ENCODE data around the gene ZNF107. TPM values are rescaled to one million over a fixed set of nuclear protein-coding genes. Genes with fewer than 3 reads are reported as not detected.

Gene ZNF107
- total RNA-seq, 1 experiment from 2014 or later = 24.7 TPM

GRCh38 chr7:64634406-64635062 is 31.4 kb upstream of the ZNF107 start:
- no peak overlapping the region for H3K9ac ChIP-seq (ENCODE audit: extremely low read depth, insufficient read length, low read length)
- H4K8ac ChIP-seq (replicated peaks; ENCODE audit: insufficient read length, low read depth, low read length) = no peak overlapping the region
- H3K27ac Mint-ChIP-seq = no peak overlapping the region
- H2BK12ac ChIP-seq (ENCODE audit: insufficient read length, low read depth, low read length) = no peak overlapping the region
- no peaks in the 10 kb centered on the region for H3K79me2 ChIP-seq (ENCODE audit: insufficient read depth, low read length)
- no peak overlapping the region for H3K56ac ChIP-seq (ENCODE audit: insufficient read length, low read depth, low read length)
- no peak overlapping the region for H2AK5ac ChIP-seq (ENCODE audit: insufficient read length, low read length)
- H4K91ac ChIP-seq (ENCODE audit: insufficient read length, low read depth, low read length) = no peak overlapping the region
- H3K18ac ChIP-seq (ENCODE audit: insufficient read length, low read depth, low read length) = no peak overlapping the region
- H3K36me3 Mint-ChIP-seq (ENCODE audit: insufficient read depth in 1 of 3, low read depth in 3 of 3) = peaks cover 0 to 26% (median 16%) of the 10 kb centered on the region in 3 experiments; a peak in 5 of 7 replicates
- no peak overlapping the region for H3K4me2 ChIP-seq (ENCODE audit: insufficient read depth, insufficient read length, low read length)
- no peak overlapping the region for H2BK5ac ChIP-seq (ENCODE audit: insufficient read length, low read length)
- no peak overlapping the region for H2BK120ac ChIP-seq (ENCODE audit: low read depth, low read length, poor library complexity, severe bottlenecking)
- H3K27me3 Mint-ChIP-seq (ENCODE audit: low read depth) = no peaks in the 10 kb centered on the region
- H4K20me1 ChIP-seq (ENCODE audit: control insufficient read depth, insufficient read depth, insufficient read length) = no peaks in the 10 kb centered on the region
- H3K27ac ChIP-seq (ENCODE audit: insufficient read length, low read depth, low read length) = no peak overlapping the region
- H3K14ac ChIP-seq (ENCODE audit: insufficient read depth, low read length) = no peak overlapping the region
- no peaks in the 10 kb centered on the region for H3K4me1 ChIP-seq (ENCODE audit: insufficient read depth, low read length)
- H2BK15ac ChIP-seq (ENCODE audit: low read depth, low read length) = no peak overlapping the region
- no peak for DNase-seq
- no peak overlapping the region for H2AFZ ChIP-seq (ENCODE audit: low read length)
- peaks cover 7% of the 10 kb centered on the region in 2 experiments for H3K9me3 Mint-ChIP-seq
- H3K27me3 ChIP-seq (ENCODE audit: insufficient read depth, low read length) = no peaks in the 10 kb centered on the region
- no peaks in the 10 kb centered on the region for H3K79me1 ChIP-seq (ENCODE audit: insufficient read depth, low read depth, low read length, poor library complexity, severe bottlenecking)
- H2BK20ac ChIP-seq (ENCODE audit: low read depth, low read length, poor library complexity, severe bottlenecking) = no peak overlapping the region
- H3K23me2 ChIP-seq (ENCODE audit: insufficient read length, low read depth, low read length, poor library complexity, severe bottlenecking) = no peaks in the 10 kb centered on the region
- no peak for TF ChIP-seq CTCF (conservative IDR thresholded peaks at IDR 0.05)
- no peak overlapping the region for H3K23ac ChIP-seq (ENCODE audit: insufficient read length, low read depth, low read length)
- no peak overlapping the region for H4K5ac ChIP-seq (ENCODE audit: insufficient read length, low read depth, low read length)
- peaks cover 95% of the 10 kb centered on the region for H3K9me3 ChIP-seq (ENCODE audit: control insufficient read depth, low read depth, low read length)
- WGBS (ENCODE audit: extremely low coverage, insufficient read length, low lambda C conversion rate) = no CpG with 5 or more reads among the region's 2 CpGs
- no peaks in the 10 kb centered on the region for H3K4me1 Mint-ChIP-seq
- H3K4ac ChIP-seq (ENCODE audit: low read depth, low read length) = no peak overlapping the region
- H3K4me3 Mint-ChIP-seq = no peak overlapping the region
- no peak overlapping the region for H3T11ph ChIP-seq (ENCODE audit: low read length)

All from H9 (cell line).